GM19239 (cell line): ENCODE data around the gene HOXA6.

Experiments used
- DNase-seq: peaks from one replicate; pipeline ENCODE4 v3.0.0; 2011; ENCODE audit warnings: low spot score; ENCODE audit not compliant: insufficient read length
- FAIRE-seq: peaks from 2 replicates; lab custom pipeline; 2011; peaks lifted over from hg19 to GRCh38; lab: Jason Lieb, UNC

Gene HOXA6

DNA sequence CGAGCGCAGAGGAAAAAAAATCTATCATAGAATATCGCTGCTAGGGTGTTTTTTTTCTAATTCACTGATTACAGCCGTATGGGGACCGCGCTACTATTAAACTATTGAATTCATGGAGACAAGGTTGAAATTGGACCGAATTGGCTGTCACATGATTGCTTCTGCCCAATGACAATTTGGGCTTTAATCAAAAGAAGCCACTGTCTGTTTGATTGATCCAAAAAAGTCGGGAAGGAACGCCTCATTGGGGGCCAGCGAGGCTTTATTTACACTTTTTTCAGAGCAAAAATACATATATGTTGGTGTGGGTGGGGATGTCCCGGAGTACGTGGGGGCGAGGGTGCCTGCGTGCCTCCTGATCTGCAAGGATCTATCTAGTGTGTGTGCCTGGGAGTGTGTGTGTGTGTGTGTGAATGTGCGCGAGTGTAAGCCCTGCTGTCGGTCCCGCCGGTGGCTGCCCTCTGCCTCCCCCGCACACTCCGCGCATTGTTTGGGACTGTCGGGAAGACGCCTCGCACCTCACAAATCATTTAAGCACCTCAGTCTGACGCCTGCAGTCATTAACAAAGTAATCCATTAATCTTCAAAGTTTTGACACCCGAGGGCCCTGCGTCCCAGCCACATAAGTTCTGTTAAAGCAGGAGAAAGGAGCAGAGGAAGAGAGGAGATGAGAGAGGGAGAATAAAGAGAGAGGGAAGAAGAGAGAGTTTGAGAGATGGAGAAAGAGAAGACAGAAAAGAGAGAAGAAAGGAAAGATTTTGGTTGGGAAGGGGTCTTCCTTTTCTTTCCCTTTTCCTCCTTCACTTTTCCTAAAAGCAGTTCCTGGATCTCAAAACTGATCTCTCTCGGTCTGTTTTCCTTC, 44.8 kb downstream of the HOXA6 start, which contains the start of gene HOXA2:
Gene HOXA2, minus strand, starts transcription at position 103 of the 862 bp plus-strand sequence. CDS start 183 bp downstream, outside the sequence.
- DNase-seq, result no peak
- no peak for FAIRE-seq

DNA sequence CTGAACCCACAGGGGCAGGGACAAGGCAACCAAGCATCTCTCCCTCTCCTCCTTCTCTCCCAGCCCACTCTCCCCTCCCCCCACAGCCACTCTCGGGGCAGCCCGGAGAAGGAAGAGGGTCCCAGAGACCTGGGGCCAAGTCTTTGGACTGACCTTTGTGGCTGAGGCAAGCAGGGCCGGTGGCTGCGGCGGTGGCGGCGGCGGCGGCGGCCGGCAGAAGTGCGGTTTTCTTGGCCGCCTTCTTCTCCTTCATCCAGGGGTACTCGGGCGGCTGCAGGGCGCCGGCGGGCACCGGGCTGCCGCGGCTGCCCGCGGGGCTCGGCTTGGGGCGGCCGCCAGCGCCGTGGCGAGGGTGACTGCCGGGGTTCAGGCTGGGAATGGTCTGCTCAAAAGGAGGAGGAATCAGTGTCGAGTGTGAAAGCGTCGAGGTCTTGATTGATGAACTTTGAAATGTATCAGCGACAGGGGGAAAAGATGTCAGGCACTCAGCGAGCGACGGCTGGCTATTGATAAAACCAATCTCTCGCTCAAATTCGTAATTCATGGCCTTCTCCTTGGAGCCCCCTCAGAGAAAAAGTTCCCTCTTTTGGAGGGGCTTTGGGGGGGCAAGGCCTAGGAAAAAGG, 45.5 kb downstream of the HOXA6 start:
- FAIRE-seq, result no peak
- DNase-seq, result no peak

DNA sequence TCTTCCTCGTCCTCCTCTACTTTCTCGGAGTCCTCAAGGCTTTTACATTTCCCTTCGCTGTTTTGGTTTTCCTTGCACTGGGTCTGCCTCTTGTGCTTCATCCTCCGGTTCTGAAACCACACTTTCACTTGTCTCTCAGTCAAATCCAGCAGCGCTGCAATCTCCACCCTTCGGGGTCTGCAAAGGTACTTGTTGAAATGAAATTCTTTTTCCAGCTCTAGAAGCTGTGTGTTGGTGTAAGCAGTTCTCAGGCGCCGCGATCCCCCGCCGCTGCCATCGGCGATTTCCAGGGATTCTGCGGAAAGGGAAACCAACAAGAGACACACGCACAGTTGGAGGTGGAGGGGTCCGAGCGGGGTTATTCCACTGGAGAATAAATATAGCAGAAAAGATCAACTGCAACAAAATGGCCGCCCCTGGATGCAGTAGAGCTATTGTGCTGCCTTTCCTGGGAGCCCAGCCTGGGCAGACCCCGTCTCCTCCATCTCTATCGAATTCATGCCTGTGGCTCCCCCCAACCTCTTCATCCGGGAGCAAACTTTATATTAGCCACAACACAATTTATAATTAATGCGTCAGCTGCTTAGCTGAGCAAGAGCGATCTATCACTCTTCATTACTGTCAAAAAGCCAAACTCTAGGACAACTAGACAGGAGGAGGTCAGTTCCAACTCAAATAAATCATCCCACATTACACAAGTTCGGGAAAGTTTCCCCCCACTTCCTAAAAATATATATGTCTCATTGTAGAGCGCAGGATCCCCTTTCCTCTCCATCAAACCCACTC, 46.2 kb downstream of the HOXA6 start:
- FAIRE-seq (no peak), DNase-seq (no peak)

DNA sequence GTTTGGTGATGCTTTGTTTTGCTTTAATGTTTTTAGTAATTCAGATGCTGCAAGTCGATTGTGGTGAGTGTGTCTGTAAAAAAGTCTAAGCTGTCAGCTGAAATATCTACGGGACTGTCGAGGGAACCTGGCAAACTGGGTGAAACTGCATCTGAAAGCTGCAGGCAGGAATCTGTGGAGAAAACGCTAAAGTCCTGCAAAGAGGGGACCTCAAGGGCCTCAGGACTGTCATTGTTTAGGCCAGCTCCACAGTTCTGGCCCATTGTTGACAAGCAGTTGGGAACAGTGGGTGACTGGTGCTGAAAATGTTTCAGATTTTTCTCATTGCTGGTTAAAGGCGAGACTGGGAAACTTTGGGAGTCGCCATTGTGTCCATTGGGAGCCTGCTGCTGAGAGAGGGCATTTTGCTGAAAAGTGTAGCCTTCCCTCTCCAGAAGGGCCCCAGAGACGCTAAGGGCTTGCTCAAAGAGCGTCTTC, 46.8 kb downstream of the HOXA6 start:
- DNase-seq (no peak), FAIRE-seq (no peak)

DNA sequence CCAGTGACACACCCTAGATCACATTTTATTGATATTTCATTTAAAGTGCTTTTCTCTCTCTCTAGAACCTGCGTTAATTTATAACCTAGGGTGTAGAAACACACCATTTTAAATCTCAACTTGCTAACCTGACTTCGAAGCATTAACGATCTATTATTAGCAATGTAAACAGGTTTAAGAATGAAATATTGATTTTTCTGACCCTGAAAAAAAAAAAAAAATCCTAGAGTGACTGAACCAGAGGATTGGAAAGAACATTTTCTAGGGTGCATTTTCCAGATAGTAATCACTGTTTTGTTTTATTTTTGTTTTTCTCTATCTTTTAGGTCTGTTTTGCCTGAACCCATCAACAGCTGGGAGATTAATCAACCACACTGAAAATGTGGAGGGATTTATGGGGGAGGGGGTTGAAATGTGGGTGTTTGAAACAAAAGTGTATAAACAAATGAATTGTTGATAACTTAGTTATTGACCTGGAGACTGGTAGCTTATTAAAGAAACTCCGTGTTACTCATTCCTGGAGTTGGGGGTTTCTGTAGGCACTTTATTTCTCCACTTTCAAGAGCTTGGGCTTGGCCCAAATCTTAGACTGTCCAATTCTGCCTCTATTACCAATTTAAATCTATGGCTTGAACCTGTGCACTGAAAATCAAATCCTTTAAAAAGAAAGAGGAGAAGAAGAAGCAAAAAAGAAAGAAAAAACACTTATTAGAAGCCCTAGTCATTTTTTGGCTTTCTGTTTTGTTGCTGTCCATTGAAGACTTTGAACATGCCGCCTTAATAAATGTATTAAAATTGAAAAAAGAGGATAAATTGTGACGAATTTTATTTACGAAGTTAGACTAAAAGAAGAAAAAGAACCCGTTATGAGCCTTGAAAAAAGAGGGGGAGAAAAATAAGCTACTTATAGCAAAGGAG, 47.9 kb downstream of the HOXA6 start:
- DNase-seq (no peak), FAIRE-seq (no peak)

DNA sequence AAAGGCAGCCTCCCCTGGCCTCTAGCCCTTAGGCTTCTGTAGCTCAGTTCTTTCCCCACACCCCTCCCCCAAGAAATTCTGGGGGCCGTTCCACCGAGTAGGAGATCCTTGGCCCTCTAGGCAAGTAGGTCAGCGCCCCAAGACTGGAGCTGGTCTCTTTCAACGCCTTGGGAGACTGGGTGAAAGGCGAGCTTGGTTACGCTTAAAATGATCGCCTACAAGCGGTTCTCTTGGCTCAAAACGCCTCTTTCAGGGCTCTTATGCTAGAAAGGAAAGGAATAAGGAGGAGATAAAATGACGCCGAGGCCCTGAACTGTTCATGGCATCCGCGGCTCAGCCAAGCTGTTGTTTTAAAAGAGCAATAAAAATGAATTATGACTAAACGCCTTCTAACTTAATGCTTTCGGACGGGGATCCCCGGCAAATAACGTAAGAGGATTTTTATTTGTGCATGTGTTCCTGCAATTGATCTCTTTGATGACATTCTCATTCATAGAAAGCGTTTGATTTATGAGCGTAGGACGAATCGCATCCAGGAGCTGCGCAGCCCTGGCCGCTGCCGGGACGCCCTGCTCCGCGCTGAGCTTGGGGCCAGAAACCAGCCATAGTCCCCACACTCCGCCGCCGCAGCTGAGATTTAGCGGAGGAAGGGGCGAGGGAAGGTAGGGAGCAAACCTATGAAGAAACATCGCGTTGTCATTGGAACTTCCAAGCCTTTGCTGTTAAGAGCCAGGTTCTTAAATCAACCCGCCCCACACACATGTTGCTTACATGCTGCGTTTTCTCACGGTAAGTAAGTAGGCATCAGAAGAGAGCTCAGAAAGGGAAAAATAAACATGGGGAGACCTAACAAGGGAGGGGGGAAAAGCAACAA, 48.8 kb downstream of the HOXA6 start:
- FAIRE-seq (no peak), DNase-seq (no peak)

DNA sequence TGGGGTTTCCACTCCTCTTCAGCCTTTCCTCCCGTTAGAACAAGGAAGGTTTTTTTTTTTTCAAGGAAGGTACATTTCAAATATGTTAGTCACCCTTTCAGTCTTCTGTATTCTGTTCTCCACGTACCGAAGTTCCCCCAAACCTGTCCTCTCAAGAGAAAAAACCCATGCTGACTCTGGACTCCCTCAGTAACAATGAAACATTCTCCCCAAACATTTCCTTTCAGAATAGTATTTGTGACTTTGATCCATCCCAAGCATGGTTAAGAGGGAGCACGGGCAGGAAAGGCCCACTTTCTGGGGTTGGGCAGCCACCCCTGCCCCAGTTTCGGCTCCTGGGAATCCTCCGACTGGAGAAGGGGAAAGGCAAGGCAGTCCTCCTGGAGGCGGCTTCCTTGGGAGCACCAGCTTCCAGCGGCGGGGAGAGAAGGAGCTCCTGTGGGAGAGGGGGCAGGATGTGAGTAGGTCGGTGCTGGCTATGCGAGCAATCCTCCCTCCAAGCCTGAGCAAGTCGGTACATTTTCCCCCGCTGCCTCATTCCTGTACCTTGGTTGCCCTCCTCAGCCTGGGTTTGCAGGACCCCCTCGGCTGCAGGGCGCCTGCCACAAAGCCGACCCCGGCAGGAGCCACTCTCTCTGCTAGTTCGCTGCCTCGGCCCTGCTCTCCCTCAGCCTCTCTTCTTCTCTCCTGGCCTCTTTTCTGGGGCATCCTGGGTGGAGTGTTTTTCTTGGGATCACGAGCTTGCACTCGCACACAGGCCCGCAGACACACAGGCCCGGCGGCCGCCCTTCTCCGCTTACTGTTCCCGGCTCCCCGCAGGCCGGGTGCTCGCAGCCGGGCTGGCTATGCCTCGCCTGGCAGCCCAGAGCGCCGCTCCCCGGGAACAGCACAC, 49.6 kb downstream of the HOXA6 start:
- FAIRE-seq, result no peak
- no peak for DNase-seq

DNA sequence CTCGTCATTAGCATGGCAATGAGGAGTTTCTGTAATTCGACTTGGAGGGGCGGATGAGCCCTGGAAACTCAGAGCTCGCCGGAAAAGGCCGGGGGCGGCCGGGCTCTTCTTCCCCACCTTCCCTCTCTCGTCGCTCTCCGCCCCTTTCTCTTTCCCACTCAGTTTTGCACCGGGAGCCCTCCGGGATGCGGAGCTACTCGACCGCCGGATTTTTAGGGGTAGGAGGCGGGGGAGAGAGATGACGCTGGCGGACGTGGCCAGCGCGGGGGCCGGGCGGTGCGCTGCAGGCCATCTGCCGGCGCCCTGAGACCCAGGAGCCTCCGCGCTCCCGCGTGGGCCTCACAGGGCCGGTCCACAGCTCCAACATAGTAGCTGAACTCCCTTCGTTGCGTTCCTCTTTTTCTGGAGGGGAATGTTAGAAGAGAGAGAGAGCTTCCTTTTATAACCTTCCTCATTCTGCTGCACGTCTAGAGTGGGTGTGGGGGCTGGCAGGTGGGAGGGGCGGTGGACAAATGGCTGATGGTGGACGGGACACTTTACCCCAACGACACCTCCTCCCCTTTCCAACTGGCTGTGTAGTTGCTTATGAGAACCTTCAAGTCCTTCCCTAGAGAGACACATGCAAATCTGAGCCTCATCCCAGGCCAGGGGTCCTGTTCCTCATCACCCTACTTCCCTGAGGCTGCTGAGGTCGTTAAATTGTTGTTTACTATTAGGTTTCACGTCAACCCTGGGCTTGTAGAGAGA, 50.6 kb downstream of the HOXA6 start:
- DNase-seq, result no peak
- FAIRE-seq, result no peak

DNA sequence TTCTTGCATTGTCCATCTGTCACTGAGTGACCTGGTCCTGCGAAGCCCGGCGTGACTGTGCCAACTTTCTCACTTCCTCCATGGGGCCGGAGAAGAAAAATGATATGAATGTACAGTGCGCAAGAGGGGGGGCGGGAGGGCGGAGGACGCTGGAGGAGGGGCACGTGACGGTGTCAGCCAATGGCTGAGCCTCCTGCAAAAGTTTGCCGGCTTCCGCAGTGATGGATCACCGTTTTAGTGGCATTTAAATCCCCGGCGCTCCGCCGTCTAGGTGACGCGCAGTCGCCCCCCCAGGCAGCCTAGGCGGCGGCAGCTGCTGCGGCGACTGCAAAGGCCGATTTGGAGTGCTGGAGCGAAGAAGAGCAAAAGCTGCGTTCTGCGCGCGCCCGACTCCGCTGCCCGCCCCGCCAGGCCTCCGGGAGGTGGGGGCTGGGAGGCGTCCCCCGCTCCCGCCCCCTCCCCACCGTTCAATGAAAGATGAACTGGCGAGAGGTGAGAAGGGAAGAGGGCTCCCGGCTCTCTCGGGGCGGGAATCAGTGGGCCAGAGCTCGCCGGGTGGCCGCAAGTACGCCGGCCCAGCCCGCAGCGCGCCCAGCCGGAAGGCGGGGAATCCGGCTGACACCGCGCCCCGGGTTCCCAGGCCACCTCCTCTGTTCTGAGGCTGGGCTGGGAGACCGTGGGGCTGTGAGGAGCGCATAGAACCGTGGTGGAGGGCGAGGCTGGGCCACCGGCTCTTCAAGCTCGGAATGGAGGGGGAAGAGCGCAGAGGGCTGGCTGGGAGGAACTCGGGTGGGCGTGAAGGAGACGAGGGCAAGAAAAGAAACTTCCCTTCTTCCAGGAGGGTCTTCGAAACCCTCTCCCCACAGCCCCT, 51.4 kb downstream of the HOXA6 start, which contains the start of gene HOXA1:
Gene HOXA1, minus strand, starts transcription at position 104 of the 871 bp plus-strand sequence. Its CDS starts 88 bp downstream, at position 16.
- DNase-seq (peak; percentile 97), FAIRE-seq (peak; percentile 80)
